Measurements from ENCODE around the gene TFDP2.

GRCh38 chr3:142112601-142113000 lies 36.7 kb downstream of the TFDP2 start:
- TF ChIP-seq, protein P1, sequence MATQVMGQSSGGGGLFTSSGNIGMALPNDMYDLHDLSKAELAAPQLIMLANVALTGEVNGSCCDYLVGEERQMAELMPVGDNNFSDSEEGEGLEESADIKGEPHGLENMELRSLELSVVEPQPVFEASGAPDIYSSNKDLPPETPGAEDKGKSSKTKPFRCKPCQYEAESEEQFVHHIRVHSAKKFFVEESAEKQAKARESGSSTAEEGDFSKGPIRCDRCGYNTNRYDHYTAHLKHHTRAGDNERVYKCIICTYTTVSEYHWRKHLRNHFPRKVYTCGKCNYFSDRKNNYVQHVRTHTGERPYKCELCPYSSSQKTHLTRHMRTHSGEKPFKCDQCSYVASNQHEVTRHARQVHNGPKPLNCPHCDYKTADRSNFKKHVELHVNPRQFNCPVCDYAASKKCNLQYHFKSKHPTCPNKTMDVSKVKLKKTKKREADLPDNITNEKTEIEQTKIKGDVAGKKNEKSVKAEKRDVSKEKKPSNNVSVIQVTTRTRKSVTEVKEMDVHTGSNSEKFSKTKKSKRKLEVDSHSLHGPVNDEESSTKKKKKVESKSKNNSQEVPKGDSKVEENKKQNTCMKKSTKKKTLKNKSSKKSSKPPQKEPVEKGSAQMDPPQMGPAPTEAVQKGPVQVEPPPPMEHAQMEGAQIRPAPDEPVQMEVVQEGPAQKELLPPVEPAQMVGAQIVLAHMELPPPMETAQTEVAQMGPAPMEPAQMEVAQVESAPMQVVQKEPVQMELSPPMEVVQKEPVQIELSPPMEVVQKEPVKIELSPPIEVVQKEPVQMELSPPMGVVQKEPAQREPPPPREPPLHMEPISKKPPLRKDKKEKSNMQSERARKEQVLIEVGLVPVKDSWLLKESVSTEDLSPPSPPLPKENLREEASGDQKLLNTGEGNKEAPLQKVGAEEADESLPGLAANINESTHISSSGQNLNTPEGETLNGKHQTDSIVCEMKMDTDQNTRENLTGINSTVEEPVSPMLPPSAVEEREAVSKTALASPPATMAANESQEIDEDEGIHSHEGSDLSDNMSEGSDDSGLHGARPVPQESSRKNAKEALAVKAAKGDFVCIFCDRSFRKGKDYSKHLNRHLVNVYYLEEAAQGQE (IDR thresholded peaks at IDR 0.05; ENCODE audit: low read depth, low read length), result no peak
- TF ChIP-seq CTCF (IDR thresholded peaks at IDR 0.05 in 2 of 3, conservative IDR thresholded peaks at IDR 0.05 in 1 of 3; ENCODE audit: control insufficient read depth in 2 of 3, extremely low read depth in 1 of 3, insufficient read depth in 1 of 3, low read depth in 3 of 3, low read length in 3 of 3), result no peak
- TF ChIP-seq CEBPB (IDR thresholded peaks at IDR 0.05; ENCODE audit: borderline replicate concordance in 1 of 2, low read depth in 2 of 2, low read length in 2 of 2), result no peak
- TF ChIP-seq WRNIP1 (IDR thresholded peaks at IDR 0.05; ENCODE audit: borderline replicate concordance, low read depth, low read length), result no peak
- TF ChIP-seq ZBTB40 (IDR thresholded peaks at IDR 0.05; ENCODE audit: borderline replicate concordance), result no peak
- no peak for TF ChIP-seq POLR2A (IDR thresholded peaks at IDR 0.05; ENCODE audit: low read depth, low read length)
